GM12878 (cell line): ENCODE results near the gene MEAF6. TPM values are rescaled to one million over a fixed set of nuclear protein-coding genes. Genes with fewer than 3 reads are reported as not detected.

ENCODE experiments used
- EZH2 ChIP-seq: IDR thresholded peaks from 2 replicates; pipeline ENCODE4 v1.6.1; 2012; ENCODE audit warnings: low read depth, mild to moderate bottlenecking, control low read depth, inconsistent platforms, low read length, borderline replicate concordance; ENCODE audit not compliant: control insufficient read depth
- GATAD2B ChIP-seq: fragments of 450-650 bp; conservative IDR thresholded peaks from 2 replicates; pipeline ENCODE4 v1.6.1; 2017; ENCODE audit warnings: low read depth, mild to moderate bottlenecking, moderate library complexity
- HDGF ChIP-seq: fragments of 450-650 bp; IDR thresholded peaks from 2 replicates; pipeline ENCODE4 v1.6.1; 2016; ENCODE audit warnings: antibody characterized with exemption
- MYB ChIP-seq: fragments of 150-350 bp; IDR thresholded peaks from 2 replicates; pipeline ENCODE4 v1.6.1; 2014; ENCODE audit warnings: mild to moderate bottlenecking, low read depth, low read length, borderline replicate concordance
- NR2C1 ChIP-seq: fragments of 450-650 bp; IDR thresholded peaks from 2 replicates; pipeline ENCODE4 v1.6.1; 2017; ENCODE audit warnings: antibody characterized with exemption, mild to moderate bottlenecking, moderate library complexity
- NR2C2 ChIP-seq: IDR thresholded peaks from 2 replicates; pipeline ENCODE4 v1.6.1; 2011; ENCODE audit warnings: borderline replicate concordance, low read depth; ENCODE audit not compliant: control insufficient read depth, insufficient read length
- PKNOX1 ChIP-seq: fragments of 450-650 bp; IDR thresholded peaks from 2 replicates; pipeline ENCODE4 v1.6.1; 2016; ENCODE audit warnings: mild to moderate bottlenecking
- POLR2A ChIP-seq: IDR thresholded peaks from 2 replicates; pipeline ENCODE4 v1.6.1; 2011; ENCODE audit warnings: low read depth, mild to moderate bottlenecking, low read length
- POLR2AphosphoS2 ChIP-seq: IDR thresholded peaks from 2 replicates; pipeline ENCODE4 v1.6.1; 2011; ENCODE audit warnings: low read depth, mild to moderate bottlenecking, low read length, improper control_type of control experiment, moderate library complexity
- RFX5 ChIP-seq: IDR thresholded peaks from 2 replicates; pipeline ENCODE4 v1.6.1; 2011; ENCODE audit warnings: low read depth, low read length, improper control_type of control experiment
- SPI1 ChIP-seq: IDR thresholded peaks from 2 replicates; pipeline ENCODE4 v1.6.1; 2011; ENCODE audit warnings: low read depth, mild to moderate bottlenecking, low read length, moderate library complexity, borderline replicate concordance; ENCODE audit not compliant: insufficient read depth
- TBL1XR1 ChIP-seq: IDR thresholded peaks from 2 replicates; pipeline ENCODE4 v1.6.1; 2012; ENCODE audit warnings: low read depth, low read length, improper control_type of control experiment
- USF2 ChIP-seq: IDR thresholded peaks from 2 replicates; pipeline ENCODE4 v1.6.1; 2011; ENCODE audit warnings: low read depth, low read length, improper control_type of control experiment, borderline replicate concordance
- ZNF207 ChIP-seq: fragments of 450-650 bp; IDR thresholded peaks from 2 replicates; pipeline ENCODE4 v1.6.1; 2014; ENCODE audit warnings: antibody characterized with exemption, mild to moderate bottlenecking, borderline replicate concordance
- ZNF24 ChIP-seq: fragments of 450-650 bp; IDR thresholded peaks from 2 replicates; pipeline ENCODE4 v1.6.1; 2017; ENCODE audit warnings: antibody characterized with exemption, mild to moderate bottlenecking
- polyA plus RNA-seq, 11 experiments: library from polyadenylated mRNA; depleted of rRNA in 4 of 11; unstranded in 6 of 11; stranded (reverse) in 5 of 11; fragments of >200 nt; fragmentation: Nextera tagmentation in 4 of 11; fragmentation: Illumina TruSeq in 1 of 11; extraction: Ambion mirVana in 4 of 11; extraction: Trizol in 1 of 11; gene quantifications; 1 replicate in 1 of 11; 2 replicates in 10 of 11; pipeline versions ENCODE4 v1.2.1 to v1.2.3, GENCODE V29; 2011 to 2016; ENCODE audit warnings: inconsistent platforms in 2 of 11, missing spikeins in 2 of 11, low read depth in 1 of 11
- total RNA-seq, 4 experiments: library from RNA; depleted of rRNA in 3 of 4; stranded (reverse); fragments of >200 nt in 3 of 4; fragmentation: Illumina TruSeq in 1 of 4; extraction: Trizol in 1 of 4; gene quantifications; 2 replicates each; pipeline versions ENCODE4 v1.2.1 to v1.2.3, GENCODE V29; 2013 to 2021
- TF ChIP-seq, protein P1 (sequence below): IDR thresholded peaks from 2 replicates; pipeline ENCODE4 v1.6.1; 2012; ENCODE audit warnings: improper control_type of control experiment, low read depth, low read length; ENCODE audit not compliant: insufficient replicate concordance
- TF ChIP-seq, protein P2 (sequence below): IDR thresholded peaks from 2 replicates; pipeline ENCODE4 v1.6.1; 2011; ENCODE audit warnings: mild to moderate bottlenecking, low read depth, low read length, moderate library complexity; ENCODE audit not compliant: insufficient replicate concordance
- TF ChIP-seq, protein P3 (sequence below): fragments of 450-650 bp; conservative IDR thresholded peaks from 2 replicates; pipeline ENCODE4 v1.6.1; 2017; ENCODE audit warnings: mild to moderate bottlenecking, moderate library complexity

Gene MEAF6
- total and polyA plus RNA-seq, 10 of the 15 experiments (the other 5 are each of a cell fraction or from before 2014, with no cell fraction given), result 30.8 to 75.0 (median 58.1) TPM

- TF ChIP-seq, protein P1, sequence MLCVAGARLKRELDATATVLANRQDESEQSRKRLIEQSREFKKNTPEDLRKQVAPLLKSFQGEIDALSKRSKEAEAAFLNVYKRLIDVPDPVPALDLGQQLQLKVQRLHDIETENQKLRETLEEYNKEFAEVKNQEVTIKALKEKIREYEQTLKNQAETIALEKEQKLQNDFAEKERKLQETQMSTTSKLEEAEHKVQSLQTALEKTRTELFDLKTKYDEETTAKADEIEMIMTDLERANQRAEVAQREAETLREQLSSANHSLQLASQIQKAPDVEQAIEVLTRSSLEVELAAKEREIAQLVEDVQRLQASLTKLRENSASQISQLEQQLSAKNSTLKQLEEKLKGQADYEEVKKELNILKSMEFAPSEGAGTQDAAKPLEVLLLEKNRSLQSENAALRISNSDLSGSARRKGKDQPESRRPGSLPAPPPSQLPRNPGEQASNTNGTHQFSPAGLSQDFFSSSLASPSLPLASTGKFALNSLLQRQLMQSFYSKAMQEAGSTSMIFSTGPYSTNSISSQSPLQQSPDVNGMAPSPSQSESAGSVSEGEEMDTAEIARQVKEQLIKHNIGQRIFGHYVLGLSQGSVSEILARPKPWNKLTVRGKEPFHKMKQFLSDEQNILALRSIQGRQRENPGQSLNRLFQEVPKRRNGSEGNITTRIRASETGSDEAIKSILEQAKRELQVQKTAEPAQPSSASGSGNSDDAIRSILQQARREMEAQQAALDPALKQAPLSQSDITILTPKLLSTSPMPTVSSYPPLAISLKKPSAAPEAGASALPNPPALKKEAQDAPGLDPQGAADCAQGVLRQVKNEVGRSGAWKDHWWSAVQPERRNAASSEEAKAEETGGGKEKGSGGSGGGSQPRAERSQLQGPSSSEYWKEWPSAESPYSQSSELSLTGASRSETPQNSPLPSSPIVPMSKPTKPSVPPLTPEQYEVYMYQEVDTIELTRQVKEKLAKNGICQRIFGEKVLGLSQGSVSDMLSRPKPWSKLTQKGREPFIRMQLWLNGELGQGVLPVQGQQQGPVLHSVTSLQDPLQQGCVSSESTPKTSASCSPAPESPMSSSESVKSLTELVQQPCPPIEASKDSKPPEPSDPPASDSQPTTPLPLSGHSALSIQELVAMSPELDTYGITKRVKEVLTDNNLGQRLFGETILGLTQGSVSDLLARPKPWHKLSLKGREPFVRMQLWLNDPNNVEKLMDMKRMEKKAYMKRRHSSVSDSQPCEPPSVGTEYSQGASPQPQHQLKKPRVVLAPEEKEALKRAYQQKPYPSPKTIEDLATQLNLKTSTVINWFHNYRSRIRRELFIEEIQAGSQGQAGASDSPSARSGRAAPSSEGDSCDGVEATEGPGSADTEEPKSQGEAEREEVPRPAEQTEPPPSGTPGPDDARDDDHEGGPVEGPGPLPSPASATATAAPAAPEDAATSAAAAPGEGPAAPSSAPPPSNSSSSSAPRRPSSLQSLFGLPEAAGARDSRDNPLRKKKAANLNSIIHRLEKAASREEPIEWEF, result no peak
- TF ChIP-seq RFX5 (no peak), GATAD2B (no peak; the same call in 1 of the 2 replicates), ZNF24 (no peak), SPI1 (peak; percentile 40; the same call in 1 of the 2 replicates), MYB (no peak), ZNF207 (no peak), POLR2AphosphoS2 (0 out of 2 replicates have a peak, but pooled peaks have one; percentile 33), NR2C1 (peak; percentile 98), TBL1XR1 (peak; percentile 45; the same call in 1 of the 2 replicates), PKNOX1 (peak; percentile 42; the same call in 1 of the 2 replicates), EZH2 (no peak), NR2C2 (peak; percentile 69), HDGF (no peak), POLR2A (peak; percentile 89), USF2 (peak; percentile 66)
- TF ChIP-seq, protein P2, sequence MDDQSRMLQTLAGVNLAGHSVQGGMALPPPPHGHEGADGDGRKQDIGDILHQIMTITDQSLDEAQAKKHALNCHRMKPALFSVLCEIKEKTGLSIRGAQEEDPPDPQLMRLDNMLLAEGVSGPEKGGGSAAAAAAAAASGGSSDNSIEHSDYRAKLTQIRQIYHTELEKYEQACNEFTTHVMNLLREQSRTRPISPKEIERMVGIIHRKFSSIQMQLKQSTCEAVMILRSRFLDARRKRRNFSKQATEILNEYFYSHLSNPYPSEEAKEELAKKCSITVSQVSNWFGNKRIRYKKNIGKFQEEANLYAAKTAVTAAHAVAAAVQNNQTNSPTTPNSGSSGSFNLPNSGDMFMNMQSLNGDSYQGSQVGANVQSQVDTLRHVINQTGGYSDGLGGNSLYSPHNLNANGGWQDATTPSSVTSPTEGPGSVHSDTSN, result no peak
- TF ChIP-seq, protein P3, sequence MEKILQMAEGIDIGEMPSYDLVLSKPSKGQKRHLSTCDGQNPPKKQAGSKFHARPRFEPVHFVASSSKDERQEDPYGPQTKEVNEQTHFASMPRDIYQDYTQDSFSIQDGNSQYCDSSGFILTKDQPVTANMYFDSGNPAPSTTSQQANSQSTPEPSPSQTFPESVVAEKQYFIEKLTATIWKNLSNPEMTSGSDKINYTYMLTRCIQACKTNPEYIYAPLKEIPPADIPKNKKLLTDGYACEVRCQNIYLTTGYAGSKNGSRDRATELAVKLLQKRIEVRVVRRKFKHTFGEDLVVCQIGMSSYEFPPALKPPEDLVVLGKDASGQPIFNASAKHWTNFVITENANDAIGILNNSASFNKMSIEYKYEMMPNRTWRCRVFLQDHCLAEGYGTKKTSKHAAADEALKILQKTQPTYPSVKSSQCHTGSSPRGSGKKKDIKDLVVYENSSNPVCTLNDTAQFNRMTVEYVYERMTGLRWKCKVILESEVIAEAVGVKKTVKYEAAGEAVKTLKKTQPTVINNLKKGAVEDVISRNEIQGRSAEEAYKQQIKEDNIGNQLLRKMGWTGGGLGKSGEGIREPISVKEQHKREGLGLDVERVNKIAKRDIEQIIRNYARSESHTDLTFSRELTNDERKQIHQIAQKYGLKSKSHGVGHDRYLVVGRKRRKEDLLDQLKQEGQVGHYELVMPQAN, result peak; percentile 98
These were observed 39.6 kb upstream of the MEAF6 start, which contains the start of gene SNIP1 (continued) for GRCh38 chr1:37553927-37554808.
